Prostate gland (tissue), 2 donors: Measurements from ENCODE around the gene IL22RA1. TPM values are rescaled to one million over a fixed set of nuclear protein-coding genes. Genes with fewer than 3 reads are reported as not detected.

ENCODE experiments used
- DNase-seq: peaks from one replicate; pipeline ENCODE4 v3.0.0-alpha.2; 2019; ENCODE audit warnings: low spot score
- H3K27ac ChIP-seq, 2 donors: fragments of 200-600 bp; sonication (generic); 2 replicates each; pipeline ENCODE4 v1.5.1; 2017 to 2019
- H3K27me3 ChIP-seq: fragments of 200-600 bp; sonication (generic); replicated peaks from 2 replicates; pipeline ENCODE4 v1.5.1; 2019; ENCODE audit not compliant: insufficient read depth
- H3K36me3 ChIP-seq, 2 donors: fragments of 200-600 bp; sonication (generic); 1 replicate in 1 of 2; 2 replicates in 1 of 2; pipeline versions ENCODE4 v1.5.1 to v1.8.1; 2017 to 2019
- H3K4me1 ChIP-seq: fragments of 200-600 bp; sonication (generic); replicated peaks from 2 replicates; pipeline ENCODE4 v1.5.1; 2019
- H3K4me3 ChIP-seq, 2 donors: fragments of 200-600 bp; sonication (generic); 2 replicates each; pipeline ENCODE4 v1.5.1; 2017 to 2019
- H3K9me3 ChIP-seq: fragments of 200-600 bp; sonication (generic); 2 replicates; pipeline ENCODE4 v1.5.1; 2017
- POLR2A ChIP-seq: fragments of 450-650 bp; IDR thresholded peaks from one replicate; pipeline ENCODE4 v1.6.1; 2016; ENCODE audit warnings: antibody characterized with exemption, mild to moderate bottlenecking
- POLR2AphosphoS5 ChIP-seq: sonication (generic); formaldehyde crosslinking; IDR thresholded peaks from one replicate; pipeline ENCODE4 v1.6.1; 2017; ENCODE audit warnings: antibody characterized with exemption
- WGBS: methylation state at CpG from one replicate; pipeline ENCODE4 v1.1.5; 2018; 5-methylcytosine and 5-hydroxymethylcytosine counted together
- intact Hi-C: fragments of 100-400 bp; cut with DNase I; formaldehyde crosslinking; loops from one replicate; pipeline ENCODE4 v1.14.2; 2022
- total RNA-seq, 2 donors: library from RNA; depleted of rRNA; stranded (reverse); fragments of >200 nt; gene quantifications; one replicate each; pipeline ENCODE4 v1.1.0, GENCODE V29; 2016
- TF ChIP-seq, protein P1 (sequence below), 4 experiments: fragments of 200-600 bp in 2 of 4; fragments of 450-650 bp in 2 of 4; sonication (generic) in 2 of 4; IDR thresholded peaks; 1 replicate in 3 of 4; 2 replicates in 1 of 4; pipeline ENCODE4 v1.5.1; 2016 to 2019; ENCODE audit warnings: antibody characterized with exemption in 4 of 4, mild to moderate bottlenecking in 2 of 4, moderate library complexity in 2 of 4

Gene IL22RA1
- total RNA-seq, 2 donors from 2014 or later, result 0.82 to 1.0 TPM

DNA sequence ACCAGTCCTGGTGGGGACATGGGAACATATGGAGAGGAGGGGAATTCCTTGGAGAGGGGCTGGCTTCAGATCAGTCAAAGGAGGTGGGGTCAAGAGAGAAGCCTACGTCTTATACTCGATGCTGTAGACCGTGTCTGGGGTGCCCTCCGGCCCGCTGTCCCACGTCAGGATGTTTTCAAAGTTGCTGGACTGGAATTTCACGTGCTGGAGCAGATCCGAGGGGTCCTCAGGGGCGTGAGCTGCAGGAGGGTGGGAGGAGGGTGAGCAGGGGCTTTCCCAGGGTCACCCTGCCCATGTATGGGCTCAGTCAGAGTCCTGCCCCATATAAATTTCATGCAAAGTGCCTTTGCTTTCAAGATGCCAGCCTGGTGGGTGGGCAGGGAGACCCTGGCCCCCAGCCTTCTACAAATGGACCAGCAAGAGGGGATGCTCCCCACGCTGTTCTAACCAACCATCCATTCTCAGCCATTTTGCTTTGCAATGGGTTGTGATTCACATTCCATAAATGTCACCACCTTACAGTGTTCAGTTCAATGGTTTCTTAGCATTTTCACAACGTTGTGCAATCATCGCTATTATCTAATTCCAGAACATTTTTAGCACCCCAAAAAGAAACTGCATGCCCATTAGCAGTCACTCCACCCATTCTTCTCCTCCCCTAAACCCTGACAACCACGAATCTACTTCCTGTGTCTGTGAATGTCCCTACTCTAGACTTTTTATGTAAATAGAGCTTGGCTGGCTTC, 4.3 kb downstream of the IL22RA1 start:
- WGBS, result 66% methylated on average over 13 of the region's 13 CpGs
- TF ChIP-seq, protein P1, sequence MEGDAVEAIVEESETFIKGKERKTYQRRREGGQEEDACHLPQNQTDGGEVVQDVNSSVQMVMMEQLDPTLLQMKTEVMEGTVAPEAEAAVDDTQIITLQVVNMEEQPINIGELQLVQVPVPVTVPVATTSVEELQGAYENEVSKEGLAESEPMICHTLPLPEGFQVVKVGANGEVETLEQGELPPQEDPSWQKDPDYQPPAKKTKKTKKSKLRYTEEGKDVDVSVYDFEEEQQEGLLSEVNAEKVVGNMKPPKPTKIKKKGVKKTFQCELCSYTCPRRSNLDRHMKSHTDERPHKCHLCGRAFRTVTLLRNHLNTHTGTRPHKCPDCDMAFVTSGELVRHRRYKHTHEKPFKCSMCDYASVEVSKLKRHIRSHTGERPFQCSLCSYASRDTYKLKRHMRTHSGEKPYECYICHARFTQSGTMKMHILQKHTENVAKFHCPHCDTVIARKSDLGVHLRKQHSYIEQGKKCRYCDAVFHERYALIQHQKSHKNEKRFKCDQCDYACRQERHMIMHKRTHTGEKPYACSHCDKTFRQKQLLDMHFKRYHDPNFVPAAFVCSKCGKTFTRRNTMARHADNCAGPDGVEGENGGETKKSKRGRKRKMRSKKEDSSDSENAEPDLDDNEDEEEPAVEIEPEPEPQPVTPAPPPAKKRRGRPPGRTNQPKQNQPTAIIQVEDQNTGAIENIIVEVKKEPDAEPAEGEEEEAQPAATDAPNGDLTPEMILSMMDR (IDR thresholded peaks at IDR 0.05), result no peak
- TF ChIP-seq POLR2A (no peak), POLR2AphosphoS5 (no peak)
- intact Hi-C loops, result no loop called here
- Histone ChIP-seq H3K27ac (no peak overlapping the region), H3K9me3 (no peaks in the 10 kb centered on the region), H3K4me3 (no peak overlapping the region), H3K27me3 (no peaks in the 10 kb centered on the region), H3K36me3 (no peaks in the 10 kb centered on the region), H3K4me1 (peaks cover 4% of the 10 kb centered on the region)
- no peak for DNase-seq

DNA sequence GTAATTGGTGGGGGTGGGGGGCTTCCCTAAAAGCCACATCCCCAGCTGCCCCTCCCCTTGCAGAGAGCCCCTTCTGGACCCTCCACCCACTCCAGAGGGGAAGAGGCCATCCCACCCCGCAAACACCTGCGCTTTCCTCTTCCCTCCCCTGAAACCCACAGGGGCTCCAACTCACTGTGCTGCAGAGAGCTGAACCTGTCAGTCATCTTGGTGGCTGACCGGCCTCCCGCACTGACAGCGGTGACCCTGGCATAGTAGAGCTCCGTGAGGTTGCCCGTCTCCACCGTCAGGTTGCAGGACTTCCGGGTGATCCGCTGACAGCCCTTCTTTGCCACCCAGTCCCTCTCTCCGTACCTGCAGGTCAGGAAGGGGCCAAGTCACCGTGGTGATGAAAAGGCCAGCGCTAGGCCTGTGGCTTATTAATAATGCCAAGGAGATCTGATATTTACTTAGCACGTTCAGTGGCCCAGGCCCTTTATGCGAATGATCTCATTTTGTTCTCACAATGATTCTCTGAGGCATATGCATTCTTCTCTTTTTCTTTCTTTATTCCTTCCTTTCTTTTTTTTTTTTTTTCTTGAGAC, 5.9 kb downstream of the IL22RA1 start:
- no peak overlapping the region for H3K4me3 ChIP-seq
- H3K27me3 ChIP-seq, result no peaks in the 10 kb centered on the region
- no peaks in the 10 kb centered on the region for H3K36me3 ChIP-seq
- TF ChIP-seq POLR2AphosphoS5 (no peak), POLR2A (no peak)
- TF ChIP-seq, protein P1 (IDR thresholded peaks at IDR 0.05), result no peak
- no peaks in the 10 kb centered on the region for H3K4me1 ChIP-seq
- intact Hi-C loops, result no loop called here
- no peak for DNase-seq
- H3K27ac ChIP-seq, result no peak overlapping the region
- H3K9me3 ChIP-seq, result no peaks in the 10 kb centered on the region
- WGBS, result 90% methylated on average over 15 of the region's 15 CpGs

DNA sequence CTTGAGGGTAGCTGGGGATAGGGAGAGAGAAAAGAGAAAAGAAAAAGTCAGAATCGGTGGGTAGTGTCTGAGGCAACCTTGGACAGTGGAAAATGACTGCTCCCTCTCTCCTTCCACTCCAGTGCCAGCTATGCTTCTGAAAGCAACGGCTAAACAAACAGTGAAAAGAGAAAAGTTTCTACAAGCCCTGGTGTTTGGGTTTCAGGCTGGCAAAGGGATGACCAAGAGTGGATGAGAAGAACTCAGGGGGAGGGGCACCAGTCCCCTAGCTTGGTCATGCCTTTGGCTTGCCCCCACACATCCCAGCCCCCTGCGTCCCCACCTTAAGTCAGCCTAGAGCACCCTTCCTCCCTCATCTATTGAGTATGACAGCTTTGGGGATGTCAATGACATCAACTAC, 8.6 kb downstream of the IL22RA1 start:
- Histone ChIP-seq H3K36me3 (no peaks in the 10 kb centered on the region), H3K4me1 (no peaks in the 10 kb centered on the region), H3K9me3 (no peaks in the 10 kb centered on the region), H3K4me3 (no peak overlapping the region), H3K27ac (no peak overlapping the region), H3K27me3 (no peaks in the 10 kb centered on the region)
- TF ChIP-seq POLR2AphosphoS5, result no peak
- TF ChIP-seq POLR2A, result no peak
- TF ChIP-seq, protein P1 (IDR thresholded peaks at IDR 0.05), result no peak
- WGBS, result 59% methylated on average over 3 of the region's 3 CpGs
- no peak for DNase-seq
- intact Hi-C loops, result no loop called here

DNA sequence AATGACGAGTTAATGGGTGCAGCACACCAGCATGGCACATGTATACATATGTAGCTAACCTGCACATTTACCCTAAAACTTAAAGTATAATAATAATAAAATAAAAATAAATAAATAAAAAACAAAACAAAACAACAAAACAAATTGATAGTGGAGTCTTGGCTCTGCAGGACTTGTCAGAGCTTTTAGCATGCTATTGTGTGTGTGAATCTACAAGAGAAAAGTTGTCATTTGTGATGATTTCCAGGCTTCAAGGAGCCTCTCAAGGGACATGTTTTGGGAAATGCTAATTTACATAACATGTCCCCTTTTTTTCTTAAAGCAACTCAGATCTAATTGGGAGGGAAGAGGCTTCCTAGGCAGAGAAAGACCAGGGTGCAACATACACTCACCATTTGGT, 9.1 kb downstream of the IL22RA1 start:
- Histone ChIP-seq H3K4me3 (no peak overlapping the region), H3K4me1 (no peaks in the 10 kb centered on the region), H3K27me3 (no peaks in the 10 kb centered on the region), H3K27ac (no peak overlapping the region), H3K9me3 (no peaks in the 10 kb centered on the region), H3K36me3 (no peaks in the 10 kb centered on the region)
- 95% methylated on average over 1 of the region's 1 CpG for WGBS
- TF ChIP-seq POLR2A, result no peak
- intact Hi-C loops, result no loop called here
- no peak for DNase-seq

DNA sequence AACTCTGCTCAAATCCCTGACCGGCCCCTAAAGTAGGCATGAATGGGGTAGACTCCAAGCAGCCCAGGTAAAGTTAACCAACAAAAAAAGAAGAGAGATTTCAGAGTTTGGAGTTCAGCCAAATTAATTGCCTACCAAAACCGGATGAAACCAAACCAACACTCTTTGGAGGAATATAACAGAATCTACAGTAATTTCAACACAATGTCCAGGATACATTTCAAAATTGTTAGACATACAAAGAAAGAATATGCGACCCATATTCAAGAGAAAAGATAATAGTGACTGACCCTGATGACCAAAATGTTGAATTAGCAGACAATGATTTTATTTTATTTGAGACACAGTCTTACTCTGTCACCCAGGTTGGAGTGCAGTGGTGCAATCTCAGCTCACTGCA, 12.6 kb downstream of the IL22RA1 start:
- intact Hi-C loops, result no loop called here
- no peak overlapping the region for H3K27ac ChIP-seq
- no peaks in the 10 kb centered on the region for H3K36me3 ChIP-seq
- no peaks in the 10 kb centered on the region for H3K4me1 ChIP-seq
- 92% methylated on average over 3 of the region's 3 CpGs for WGBS
- no peaks in the 10 kb centered on the region for H3K27me3 ChIP-seq
- TF ChIP-seq POLR2AphosphoS5 (no peak), POLR2A (no peak)
- TF ChIP-seq, protein P1 (IDR thresholded peaks at IDR 0.05), result no peak
- H3K4me3 ChIP-seq, result no peak overlapping the region
- DNase-seq, result no peak
- no peaks in the 10 kb centered on the region for H3K9me3 ChIP-seq
